Left ventricle myocardium inferior (tissue), 1 donor: ENCODE data around the gene RNF175. TPM values are rescaled to one million over a fixed set of nuclear protein-coding genes. Genes with fewer than 3 reads are reported as not detected.
A peak's percentile ranks its signal among the peaks of the same experiment; 100 is the strongest.

Experiments
- DNase-seq: peaks from one replicate; pipeline ENCODE4 v3.0.0-alpha.2; 2020
- H3K27ac ChIP-seq: fragments of 200-600 bp; replicated peaks from 2 replicates; pipeline ENCODE4 v1.8.0; 2021
- H3K27me3 ChIP-seq: fragments of 200-600 bp; 2 replicates; pipeline ENCODE4 v1.8.0; 2021; ENCODE audit warnings: low read depth
- H3K36me3 ChIP-seq: fragments of 200-600 bp; 2 replicates; pipeline ENCODE4 v1.8.0; 2021
- H3K4me1 ChIP-seq: fragments of 200-600 bp; 2 replicates; pipeline ENCODE4 v1.8.0; 2021
- H3K4me3 ChIP-seq: fragments of 200-600 bp; 2 replicates; pipeline ENCODE4 v1.8.0; 2021; ENCODE audit warnings: mild to moderate bottlenecking, moderate library complexity
- H3K9me3 ChIP-seq: fragments of 200-600 bp; replicated peaks from 2 replicates; pipeline ENCODE4 v1.8.0; 2021
- CTCF ChIP-seq: fragments of 200-600 bp; IDR thresholded peaks from 2 replicates; pipeline ENCODE4 v1.8.0; 2021; ENCODE audit warnings: antibody characterized with exemption, mild to moderate bottlenecking, borderline replicate concordance
- intact Hi-C: fragments of 100-400 bp; cut with micrococcal nuclease; formaldehyde crosslinking; loops from one replicate; pipeline ENCODE4 v1.11.0; 2022
- total RNA-seq: library from RNA; stranded (reverse); fragmentation: NEBNext Ultra II Directional; extraction: Animal tissue kit (Norgen Biotek cat#: 25700); gene quantifications from one replicate; pipeline ENCODE4 v1.2.1, GENCODE V29; 2021
- donor health status: DM: no; HTN: yes; CAD: no; lungs with severe emphysema.

RNF175 gene
- total RNA-seq, 1 donor from 2014 or later, result 0.71 TPM

GRCh38 chr4:153799694-153800074 lies 39.9 kb upstream of the RNF175 start:
- intact Hi-C loops, result loop anchor here (5.0 to 10.0 kb wide), 2 partner anchors 225 to 1792 kb away; no protein-coding TSS in a partner anchor
- no peak for TF ChIP-seq CTCF
- no peaks in the 10 kb centered on the region for H3K36me3 ChIP-seq
- peaks cover 31% of the 10 kb centered on the region for H3K27me3 ChIP-seq
- no peak overlapping the region for H3K4me3 ChIP-seq
- no peaks in the 10 kb centered on the region for H3K4me1 ChIP-seq
- no peaks in the 10 kb centered on the region for H3K9me3 ChIP-seq
- no peak for DNase-seq
- H3K27ac ChIP-seq, result no peak overlapping the region

- Histone ChIP-seq H3K4me1 (no peaks in the 10 kb centered on the region), H3K36me3 (no peaks in the 10 kb centered on the region), H3K4me3 (no peak overlapping the region), H3K27me3 (peaks cover 37% of the 10 kb centered on the region), H3K9me3 (no peaks in the 10 kb centered on the region), H3K27ac (no peak overlapping the region)
- intact Hi-C loops, result loop anchor here (10.0 kb wide), 1 partner anchor 226 kb away; no protein-coding TSS in a partner anchor
- no peak for TF ChIP-seq CTCF
- no peak for DNase-seq
Observed at GRCh38 chr4:153798901-153799693, 39.3 kb upstream of the RNF175 start.

- no peak for TF ChIP-seq CTCF
- no peaks in the 10 kb centered on the region for H3K4me1 ChIP-seq
- H3K9me3 ChIP-seq, result no peaks in the 10 kb centered on the region
- H3K4me3 ChIP-seq, result no peak overlapping the region
- no peak overlapping the region for H3K27ac ChIP-seq
- no peaks in the 10 kb centered on the region for H3K36me3 ChIP-seq
- intact Hi-C loops, result loop anchor here (10.0 kb wide), 1 partner anchor 226 kb away; no protein-coding TSS in a partner anchor
- DNase-seq, result no peak
- H3K27me3 ChIP-seq, result peaks cover 44% of the 10 kb centered on the region
Observed at GRCh38 chr4:153798420-153798819, 38.6 kb upstream of the RNF175 start.

DNA sequence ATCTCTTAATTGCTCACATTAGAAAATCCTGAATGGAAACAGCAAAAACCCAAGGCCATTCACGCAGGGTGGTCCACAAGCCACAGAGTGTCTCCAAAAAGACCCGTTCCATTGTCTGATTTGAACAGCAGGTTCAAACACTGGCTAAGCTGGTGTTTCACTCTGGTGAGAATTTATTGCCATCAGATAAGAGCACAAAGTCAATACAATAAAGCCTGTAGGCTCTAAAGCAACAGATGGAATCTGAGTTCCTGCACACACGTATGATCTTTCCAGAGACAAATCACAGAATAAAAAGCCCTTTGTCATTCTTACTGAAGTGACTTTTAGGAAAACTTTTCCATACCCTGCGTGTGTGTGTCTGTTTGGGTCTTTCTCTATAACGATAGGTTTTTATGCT lies 34.2 kb upstream of the RNF175 start:
- no peaks in the 10 kb centered on the region for H3K36me3 ChIP-seq
- peaks cover 79% of the 10 kb centered on the region for H3K27me3 ChIP-seq
- DNase-seq, result no peak
- TF ChIP-seq CTCF, result no peak
- peaks cover 26% of the 10 kb centered on the region for H3K4me1 ChIP-seq
- no peaks in the 10 kb centered on the region for H3K9me3 ChIP-seq
- no peak overlapping the region for H3K4me3 ChIP-seq
- intact Hi-C loops, result loop anchor here (10.0 kb wide), 1 partner anchor 231 kb away; no protein-coding TSS in a partner anchor
- H3K27ac ChIP-seq, result no peak overlapping the region

DNA sequence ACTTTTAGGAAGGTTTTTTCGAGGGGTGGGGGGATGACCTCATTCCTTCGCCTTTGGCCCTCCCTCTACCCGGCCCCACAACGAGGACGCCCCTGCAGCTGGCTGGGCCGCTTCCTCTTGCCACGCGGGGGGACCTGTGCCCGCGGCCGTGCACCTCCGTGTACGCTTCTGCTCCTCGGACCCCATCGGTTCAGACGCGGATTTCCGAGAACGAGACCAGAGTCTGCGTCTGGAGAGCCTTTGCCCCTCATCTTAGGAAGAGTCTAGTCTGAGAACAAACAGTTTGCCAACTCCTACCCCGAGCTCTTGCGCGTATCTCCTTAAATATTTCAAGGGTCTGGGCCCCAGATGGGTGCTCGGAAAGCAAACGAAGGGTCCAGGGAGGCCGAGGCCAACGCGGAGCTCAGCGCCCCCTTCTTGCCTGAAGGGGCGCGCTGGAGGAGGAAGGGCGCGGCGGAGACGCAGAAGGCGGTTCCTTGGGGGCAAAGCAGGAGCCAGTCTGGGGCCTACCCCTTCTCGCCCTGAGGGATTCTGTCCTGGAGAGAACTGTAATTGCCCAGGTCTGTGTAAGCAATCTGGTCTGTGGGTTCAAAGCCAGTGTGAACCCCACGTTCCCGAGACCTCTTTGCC lies 32.9 kb upstream of the RNF175 start:
- DNase-seq, result no peak
- Histone ChIP-seq H3K9me3 (no peaks in the 10 kb centered on the region), H3K36me3 (no peaks in the 10 kb centered on the region), H3K4me1 (peaks cover 36% of the 10 kb centered on the region), H3K27ac (no peak overlapping the region), H3K4me3 (peak overlapping the region; percentile 51), H3K27me3 (peaks cover 92% of the 10 kb centered on the region)
- peak; percentile 1 for TF ChIP-seq CTCF
- intact Hi-C loops, result loop anchor here (10.0 kb wide), 1 partner anchor 232 kb away; no protein-coding TSS in a partner anchor
